Testis (tissue), 3 donors: ENCODE data around the gene POU3F1. TPM values are rescaled to one million over a fixed set of nuclear protein-coding genes. Genes with fewer than 3 reads are reported as not detected.

Source experiments
- DNase-seq: peaks from one replicate; pipeline ENCODE4 v3.0.0-alpha.2; 2019
- H3K27ac ChIP-seq, 2 donors: fragments of 200-600 bp; sonication (generic); one replicate each; pipeline ENCODE4 v1.5.1; 2019
- H3K27me3 ChIP-seq: fragments of 200-600 bp; sonication (generic); one replicate; pipeline ENCODE4 v1.5.1; 2019
- H3K36me3 ChIP-seq: fragments of 200-600 bp; sonication (generic); one replicate; pipeline ENCODE4 v1.5.1; 2017; ENCODE audit warnings: low read depth; ENCODE audit errors: missing control alignments
- H3K4me1 ChIP-seq: fragments of 200-600 bp; sonication (generic); one replicate; pipeline ENCODE4 v1.5.1; 2019
- H3K4me3 ChIP-seq, 2 donors: fragments of 200-600 bp; sonication (generic); one replicate each; pipeline ENCODE4 v1.5.1; 2017 to 2019
- H3K9me3 ChIP-seq: fragments of 200-600 bp; sonication (generic); one replicate; pipeline ENCODE4 v1.5.1; 2017
- POLR2A ChIP-seq: fragments of 450-650 bp; IDR thresholded peaks from one replicate; pipeline ENCODE4 v1.6.1; 2017; ENCODE audit warnings: antibody characterized with exemption, mild to moderate bottlenecking, moderate library complexity
- WGBS, 2 donors: methylation state at CpG; one replicate each; pipeline ENCODE4 v1.1.5; 2018; 5-methylcytosine and 5-hydroxymethylcytosine counted together
- intact Hi-C: fragments of 100-400 bp; cut with DNase I; formaldehyde crosslinking; loops from one replicate; pipeline ENCODE4 v1.15.1; 2023; ENCODE audit warnings: low total_unique reads
- polyA plus RNA-seq: library from polyadenylated mRNA; stranded (reverse); fragments of 350-450 nt; fragmentation: Illumina TruSeq; extraction: RNeasy Lipid Tissue Mini Kit (QIAGEN cat#74804); gene quantifications from one replicate; pipeline ENCODE4 v1.2.3, GENCODE V29; 2014; ENCODE audit warnings: low read depth, low replicate concordance; ENCODE audit not compliant: insufficient read depth
- total RNA-seq, 2 donors: library from RNA; depleted of rRNA; stranded (reverse); fragments of >200 nt; gene quantifications; one replicate each; pipeline ENCODE4 v1.2.3, GENCODE V29; 2016
- TF ChIP-seq, protein P1 (sequence below), 3 experiments: fragments of 450-650 bp in 2 of 3; fragments of 200-600 bp in 1 of 3; sonication (generic) in 1 of 3; IDR thresholded peaks; one replicate each; pipeline ENCODE4 v1.5.1; 2016 to 2019; ENCODE audit warnings: antibody characterized with exemption in 3 of 3, mild to moderate bottlenecking in 2 of 3, moderate library complexity in 1 of 3

The POU3F1 gene
- total and polyA plus RNA-seq, 3 donors from 2014 or later, result 1.6 to 6.8 (median 6.0) TPM

DNA sequence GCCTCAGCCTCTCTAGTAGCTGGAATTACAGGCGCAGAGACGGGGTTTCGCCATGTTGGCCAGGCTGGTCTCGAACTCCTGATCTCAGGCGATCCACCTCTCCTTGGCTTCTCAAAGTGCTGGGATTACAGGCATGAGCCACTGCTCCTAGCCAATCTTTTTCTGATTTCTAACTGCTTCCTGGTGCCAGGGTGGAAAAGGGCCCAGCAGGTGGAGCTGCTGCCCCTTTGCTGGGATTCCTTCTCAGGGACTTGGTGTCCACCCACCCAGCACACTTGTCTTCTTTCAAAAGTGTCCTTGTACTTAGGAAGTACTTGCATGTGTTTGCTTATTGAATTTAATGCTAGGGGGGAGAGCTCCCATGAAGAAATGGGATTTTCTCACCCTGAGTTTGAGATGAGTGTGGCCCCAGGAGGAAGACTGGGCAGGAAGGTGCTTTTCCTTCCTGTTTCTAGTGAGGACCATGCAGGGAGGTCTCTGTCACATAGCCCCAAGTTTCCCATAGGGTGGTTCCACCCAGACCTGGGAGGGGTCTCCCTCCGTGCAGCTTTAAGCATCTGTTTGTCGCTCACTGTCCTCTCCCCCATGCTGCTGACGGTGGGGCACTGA lies 19.9 kb downstream of the POU3F1 start:
- DNase-seq, result peak; percentile 74
- no peak overlapping the region for H3K27ac ChIP-seq
- no peaks in the 10 kb centered on the region for H3K27me3 ChIP-seq
- intact Hi-C loops, result loop anchor here (5.0 kb wide), 1 partner anchor 1061 kb away; no protein-coding TSS in a partner anchor
- TF ChIP-seq POLR2A, result no peak
- TF ChIP-seq, protein P1, sequence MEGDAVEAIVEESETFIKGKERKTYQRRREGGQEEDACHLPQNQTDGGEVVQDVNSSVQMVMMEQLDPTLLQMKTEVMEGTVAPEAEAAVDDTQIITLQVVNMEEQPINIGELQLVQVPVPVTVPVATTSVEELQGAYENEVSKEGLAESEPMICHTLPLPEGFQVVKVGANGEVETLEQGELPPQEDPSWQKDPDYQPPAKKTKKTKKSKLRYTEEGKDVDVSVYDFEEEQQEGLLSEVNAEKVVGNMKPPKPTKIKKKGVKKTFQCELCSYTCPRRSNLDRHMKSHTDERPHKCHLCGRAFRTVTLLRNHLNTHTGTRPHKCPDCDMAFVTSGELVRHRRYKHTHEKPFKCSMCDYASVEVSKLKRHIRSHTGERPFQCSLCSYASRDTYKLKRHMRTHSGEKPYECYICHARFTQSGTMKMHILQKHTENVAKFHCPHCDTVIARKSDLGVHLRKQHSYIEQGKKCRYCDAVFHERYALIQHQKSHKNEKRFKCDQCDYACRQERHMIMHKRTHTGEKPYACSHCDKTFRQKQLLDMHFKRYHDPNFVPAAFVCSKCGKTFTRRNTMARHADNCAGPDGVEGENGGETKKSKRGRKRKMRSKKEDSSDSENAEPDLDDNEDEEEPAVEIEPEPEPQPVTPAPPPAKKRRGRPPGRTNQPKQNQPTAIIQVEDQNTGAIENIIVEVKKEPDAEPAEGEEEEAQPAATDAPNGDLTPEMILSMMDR (IDR thresholded peaks at IDR 0.05), result peak in 2 of 3 experiments; percentile 48
- H3K4me1 ChIP-seq, result peaks cover 32% of the 10 kb centered on the region
- H3K4me3 ChIP-seq, result no peak overlapping the region
- no peaks in the 10 kb centered on the region for H3K36me3 ChIP-seq
- H3K9me3 ChIP-seq, result no peaks in the 10 kb centered on the region
- 68 to 90% methylated on average over 8 of the region's 8 CpGs for WGBS, 2 donors

DNA sequence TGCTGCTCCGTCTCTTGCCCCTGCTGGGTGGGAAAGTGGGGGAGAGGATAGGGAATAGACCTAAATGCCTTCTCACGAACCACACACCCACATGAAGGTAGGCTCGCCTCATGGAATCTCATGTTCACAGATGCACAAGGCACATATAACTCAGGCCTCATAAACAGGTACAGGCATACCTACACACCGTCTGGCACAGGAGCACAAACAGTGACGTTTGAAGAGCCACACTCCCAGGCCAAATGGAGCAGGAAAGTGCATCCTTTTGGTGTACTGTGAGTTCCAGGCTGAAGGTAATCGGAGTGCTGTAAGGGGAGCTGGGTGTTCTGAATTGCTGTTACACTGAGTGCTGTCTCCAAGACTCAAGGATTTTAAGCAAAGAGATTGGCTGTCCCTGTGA lies 20.9 kb downstream of the POU3F1 start:
- no peak overlapping the region for H3K4me3 ChIP-seq
- DNase-seq, result no peak
- TF ChIP-seq POLR2A, result no peak
- TF ChIP-seq, protein P1 (IDR thresholded peaks at IDR 0.05), result no peak
- H3K36me3 ChIP-seq, result no peaks in the 10 kb centered on the region
- no peaks in the 10 kb centered on the region for H3K9me3 ChIP-seq
- H3K4me1 ChIP-seq, result peaks cover 22% of the 10 kb centered on the region
- H3K27ac ChIP-seq, result no peak overlapping the region
- no peaks in the 10 kb centered on the region for H3K27me3 ChIP-seq
- intact Hi-C loops, result loop anchor here (5.0 kb wide), 1 partner anchor 1062 kb away; no protein-coding TSS in a partner anchor
- WGBS, 2 donors, result 86 to 92% methylated on average over 6 of the region's 6 CpGs

DNA sequence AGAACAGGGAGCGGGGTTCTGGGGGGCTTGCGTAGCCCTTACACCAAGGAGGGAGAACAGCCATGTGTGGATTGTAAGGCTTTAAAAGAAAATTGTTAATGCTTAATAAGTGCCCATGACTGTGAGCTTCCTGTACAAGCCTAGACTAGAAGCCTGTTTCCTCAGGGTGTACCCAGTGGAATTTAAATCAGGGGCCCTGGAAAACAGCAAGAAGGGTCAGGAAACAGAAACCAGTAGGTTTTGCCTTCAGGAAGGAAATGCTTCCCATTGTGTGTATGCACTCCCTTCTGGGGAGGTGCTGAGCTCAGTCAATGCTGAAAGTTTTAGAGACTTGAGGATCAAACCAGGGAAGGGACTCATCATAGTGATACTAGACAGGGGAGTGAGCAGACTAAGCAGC lies 21.4 kb downstream of the POU3F1 start:
- intact Hi-C loops, result loop anchor here (5.0 kb wide), 1 partner anchor 1062 kb away; no protein-coding TSS in a partner anchor
- no peaks in the 10 kb centered on the region for H3K27me3 ChIP-seq
- H3K4me3 ChIP-seq, result no peak overlapping the region
- H3K36me3 ChIP-seq, result no peaks in the 10 kb centered on the region
- H3K4me1 ChIP-seq, result peaks cover 18% of the 10 kb centered on the region
- TF ChIP-seq, protein P1 (IDR thresholded peaks at IDR 0.05), result no peak
- TF ChIP-seq POLR2A, result no peak
- H3K9me3 ChIP-seq, result no peaks in the 10 kb centered on the region
- no peak for DNase-seq
- H3K27ac ChIP-seq, result no peak overlapping the region
- WGBS, 2 donors, result 96 to 100% methylated on average over 2 of the region's 2 CpGs

DNA sequence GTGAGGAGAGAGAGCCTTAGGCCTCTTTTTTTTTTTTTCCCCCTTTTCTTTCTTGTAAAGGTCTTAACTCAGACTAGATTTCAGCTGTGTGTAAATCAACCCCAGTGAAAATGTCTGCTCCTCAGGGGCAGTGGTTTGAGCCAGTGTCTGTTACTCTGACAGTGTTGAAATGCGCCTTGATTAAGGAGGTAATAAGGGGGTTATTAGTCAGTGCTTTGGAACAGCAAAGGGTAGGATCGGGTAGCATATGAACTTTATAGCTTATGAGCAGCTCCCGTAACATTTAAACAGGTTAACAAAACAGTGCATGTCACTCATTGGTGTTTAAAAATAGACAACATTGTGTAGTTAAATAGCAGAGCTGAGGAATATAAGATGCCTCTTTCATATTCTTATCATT lies 23.8 kb downstream of the POU3F1 start:
- Histone ChIP-seq H3K36me3 (no peaks in the 10 kb centered on the region), H3K9me3 (no peaks in the 10 kb centered on the region), H3K27me3 (no peaks in the 10 kb centered on the region), H3K27ac (no peak overlapping the region), H3K4me1 (peaks cover 4% of the 10 kb centered on the region), H3K4me3 (no peak overlapping the region)
- WGBS, 2 donors, result 88 to 92% methylated on average over 3 of the region's 3 CpGs
- TF ChIP-seq, protein P1 (IDR thresholded peaks at IDR 0.05), result no peak
- no peak for TF ChIP-seq POLR2A
- no peak for DNase-seq
- intact Hi-C loops, result no loop called here

DNA sequence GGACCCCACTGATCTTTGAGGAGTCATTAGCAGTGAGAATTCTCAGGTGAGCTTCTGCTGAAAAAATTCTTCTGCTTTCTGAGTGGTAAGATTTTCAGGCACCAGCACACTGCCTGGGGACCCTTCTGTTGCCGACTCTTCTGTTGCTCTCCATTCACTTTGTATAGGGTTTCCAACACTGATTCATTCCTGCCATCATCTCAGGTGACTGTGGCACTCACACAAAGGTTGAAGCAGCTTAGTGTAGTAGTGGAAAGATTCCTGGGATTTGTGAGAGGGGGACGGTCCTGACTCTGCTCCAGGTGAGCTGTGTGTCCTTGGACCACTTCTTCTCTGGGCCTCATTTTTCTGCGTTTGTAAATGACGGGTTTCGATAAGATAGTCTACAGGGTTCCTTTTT lies 24.6 kb downstream of the POU3F1 start:
- peaks cover 3% of the 10 kb centered on the region for H3K4me1 ChIP-seq
- intact Hi-C loops, result no loop called here
- TF ChIP-seq, protein P1 (IDR thresholded peaks at IDR 0.05), result no peak
- no peak for TF ChIP-seq POLR2A
- H3K4me3 ChIP-seq, result no peak overlapping the region
- H3K36me3 ChIP-seq, result no peaks in the 10 kb centered on the region
- H3K27ac ChIP-seq, result no peak overlapping the region
- no peaks in the 10 kb centered on the region for H3K27me3 ChIP-seq
- no peak for DNase-seq
- no peaks in the 10 kb centered on the region for H3K9me3 ChIP-seq
- 88 to 93% methylated on average over 5 of the region's 5 CpGs for WGBS, 2 donors
